Suppressor macrophage treated with lipopolysaccharide for 1 hour (primary cell): Measurements from ENCODE around the gene EDRF1.
"Not testable (repeated sequence)": the region's sequence is repeated elsewhere in the genome, so short reads cannot be mapped to it uniquely, and the experiment has no call there.

ENCODE experiments used
- DNase-seq, 3 donors: peaks; one replicate each; pipeline ENCODE4 v3.0.0-alpha.2; 2020 to 2022

EDRF1 gene

GRCh38 chr10:125707541-125708468, 11.7 kb upstream of the EDRF1 start:
- DNase-seq, result no peak

GRCh38 chr10:125708971-125709503, 10.5 kb upstream of the EDRF1 start:
- no peak for DNase-seq

- DNase-seq, result no peak
These were observed 9.7 kb upstream of the EDRF1 start for GRCh38 chr10:125709553-125710474.

- DNase-seq, result no peak
These were observed 8.3 kb upstream of the EDRF1 start for GRCh38 chr10:125711110-125711750.

GRCh38 chr10:125714728-125715127, 4.8 kb upstream of the EDRF1 start:
- not testable (repeated sequence) for DNase-seq

GRCh38 chr10:125720002-125720382, 483 bp downstream of the EDRF1 start:
- peak in 2 of 3 donors; percentile 3 to 7 for DNase-seq

GRCh38 chr10:125721035-125721434, 1.5 kb downstream of the EDRF1 start:
- no peak for DNase-seq

- no peak for DNase-seq
These were observed 3.3 kb downstream of the EDRF1 start for GRCh38 chr10:125722811-125723210.

GRCh38 chr10:125726914-125727313, 7.4 kb downstream of the EDRF1 start:
- no peak for DNase-seq

GRCh38 chr10:125727436-125727835, 7.9 kb downstream of the EDRF1 start:
- DNase-seq, result no peak

GRCh38 chr10:125734148-125734547, 14.6 kb downstream of the EDRF1 start:
- no peak for DNase-seq

- no peak for DNase-seq
These were observed 15.3 kb downstream of the EDRF1 start for GRCh38 chr10:125734823-125735222.

- no peak for DNase-seq
These were observed 18.7 kb downstream of the EDRF1 start for GRCh38 chr10:125738206-125738605.

GRCh38 chr10:125739994-125740679, 20.6 kb downstream of the EDRF1 start:
- no peak for DNase-seq

GRCh38 chr10:125742465-125742864, 23.0 kb downstream of the EDRF1 start:
- DNase-seq, result no peak

- DNase-seq, result no peak
These were observed 25.4 kb downstream of the EDRF1 start for GRCh38 chr10:125744909-125745308.

GRCh38 chr10:125747417-125747816, 27.9 kb downstream of the EDRF1 start:
- DNase-seq, result no peak

- DNase-seq, result no peak
These were observed 36.7 kb downstream of the EDRF1 start for GRCh38 chr10:125756196-125756595.

- no peak for DNase-seq
These were observed 37.5 kb downstream of the EDRF1 start for GRCh38 chr10:125756853-125757487.

- no peak for DNase-seq
These were observed 38.2 kb downstream of the EDRF1 start for GRCh38 chr10:125757742-125758141.

- no peak for DNase-seq
These were observed 42.5 kb downstream of the EDRF1 start for GRCh38 chr10:125761961-125762360.
